ENCODE data around the gene SLC47A2. TPM values are rescaled to one million over a fixed set of nuclear protein-coding genes. Genes with fewer than 3 reads are reported as not detected.

Gene SLC47A2
- polyA plus RNA-seq, 4 donors = 0.48 to 7.0 (median 5.7) TPM

- peak in 2 of 4 donors; percentile 34 to 53 for DNase-seq (ENCODE audit: low read depth in 4 of 4, low spot score in 3 of 4)
These were observed 31.7 kb upstream of the SLC47A2 start, which contains the start of gene ALDH3A1 for GRCh38 chr17:19747829-19748806. ALDH3A1 (minus strand) TSS chr17:19748298; CDS start chr17:19745129, 3,169 bp downstream.

GRCh38 chr17:19747159-19747719 lies 30.9 kb upstream of the SLC47A2 start:
- no peak for DNase-seq (ENCODE audit: low read depth in 4 of 4, low spot score in 3 of 4)

DNA sequence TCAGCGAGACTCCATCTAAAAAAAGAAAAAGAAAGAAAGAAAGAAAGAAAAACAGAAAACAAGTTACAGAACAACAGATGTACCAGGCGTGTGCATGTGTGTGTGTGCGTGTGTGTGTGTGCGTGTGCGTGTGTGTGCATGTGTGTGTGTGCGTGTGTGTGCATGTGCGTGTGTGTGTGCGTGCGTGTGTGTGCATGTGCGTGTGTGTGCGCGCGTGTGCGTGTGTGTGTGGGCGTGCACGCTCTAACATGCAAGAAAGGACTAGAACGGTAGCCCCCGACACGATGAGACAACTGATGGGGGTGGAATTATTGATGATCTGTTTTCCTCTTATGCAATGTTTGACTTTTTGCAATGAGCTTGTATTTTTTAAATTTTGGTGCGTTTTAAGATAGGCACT lies 30.1 kb upstream of the SLC47A2 start:
- DNase-seq (ENCODE audit: low read depth in 4 of 4, low spot score in 3 of 4) = no peak

GRCh38 chr17:19744922-19745757 lies 28.8 kb upstream of the SLC47A2 start:
- peak; percentile 81 to 84 (median 83) for DNase-seq (ENCODE audit: low read depth in 4 of 4, low spot score in 3 of 4)

GRCh38 chr17:19744492-19744891 lies 28.1 kb upstream of the SLC47A2 start:
- DNase-seq (ENCODE audit: low read depth in 4 of 4, low spot score in 3 of 4) = no peak

DNA sequence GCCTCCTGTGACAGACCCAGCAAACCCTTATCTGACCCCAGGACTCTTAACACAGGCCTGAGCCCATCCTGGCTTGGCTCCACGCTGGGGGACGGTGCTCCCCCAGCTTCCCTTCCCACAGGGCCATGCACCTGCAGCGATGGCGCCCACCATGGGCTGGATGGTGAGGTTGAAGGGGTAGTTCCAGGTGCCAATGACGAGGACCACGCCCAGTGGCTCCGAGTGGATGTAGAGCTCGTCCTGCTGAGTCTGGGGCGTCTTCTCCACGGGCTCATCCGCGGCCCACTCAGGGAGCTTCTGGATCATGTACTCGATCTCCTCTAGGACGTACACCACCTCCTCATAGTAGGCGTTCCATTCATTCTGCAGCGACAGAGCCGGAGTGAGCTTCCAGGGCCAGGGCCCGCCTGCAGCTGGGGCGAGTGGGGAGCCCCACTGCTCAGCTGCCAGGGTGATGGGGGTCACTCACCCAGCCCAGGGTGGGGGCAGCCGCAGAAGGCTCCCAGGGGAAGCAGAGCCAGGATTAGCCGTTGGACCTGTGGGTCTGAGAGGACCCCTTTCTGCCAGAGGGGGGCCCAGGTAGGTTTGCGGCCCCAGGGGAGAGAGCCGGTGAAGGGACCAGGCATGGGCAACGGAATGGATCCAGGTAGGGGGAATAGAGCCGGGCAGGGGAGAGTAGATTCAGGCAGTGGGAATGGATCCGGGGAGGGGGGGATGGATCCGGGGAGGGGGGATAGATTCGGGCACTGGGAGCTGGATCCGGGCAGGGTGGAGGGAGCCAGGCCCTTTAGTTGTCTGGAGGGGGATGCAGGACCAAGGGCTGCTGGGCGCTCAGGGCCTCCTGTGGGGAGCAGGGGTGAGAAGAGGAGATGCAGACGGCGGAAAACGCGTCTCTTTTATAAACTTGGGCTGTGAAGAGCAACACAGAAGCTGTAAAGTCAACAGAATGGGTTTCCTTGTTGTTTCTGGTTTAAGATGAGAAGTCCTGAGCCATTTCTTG lies 27.0 kb upstream of the SLC47A2 start:
- no peak for DNase-seq (ENCODE audit: low read depth in 4 of 4, low spot score in 3 of 4)

GRCh38 chr17:19742495-19742894 lies 26.1 kb upstream of the SLC47A2 start:
- DNase-seq (ENCODE audit: low read depth in 4 of 4, low spot score in 3 of 4) = no peak

DNA sequence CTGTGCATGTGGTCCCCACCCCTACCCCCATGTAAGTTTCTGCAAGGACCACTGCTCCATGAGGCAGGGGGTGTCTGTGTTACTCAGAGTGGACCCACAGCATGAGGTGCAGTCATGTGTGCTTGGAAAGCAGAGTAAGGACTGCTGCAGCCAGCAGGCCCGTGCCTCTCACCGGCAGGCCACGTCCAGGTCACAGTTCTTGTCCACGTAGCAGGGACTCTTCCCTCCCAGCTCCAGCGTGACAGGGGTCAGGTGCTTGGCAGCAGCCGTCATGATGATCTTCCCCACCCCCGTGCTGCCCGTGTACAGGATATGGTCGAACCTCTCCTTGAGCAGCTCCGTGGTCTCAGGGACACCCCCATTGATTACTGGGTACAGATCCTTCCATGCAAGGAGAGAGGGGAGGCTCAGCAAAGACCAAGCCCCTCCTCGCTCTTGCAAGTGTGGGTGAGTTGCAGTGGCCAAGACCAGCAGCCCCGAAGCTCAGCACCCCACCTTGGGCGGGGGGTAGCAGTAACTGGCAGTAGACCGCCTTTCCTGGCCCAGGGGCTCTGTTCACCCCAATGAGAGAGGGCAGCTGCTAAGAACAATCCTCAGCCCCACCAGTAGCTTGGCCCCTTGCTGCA lies 25.6 kb upstream of the SLC47A2 start:
- no peak for DNase-seq (ENCODE audit: low read depth in 4 of 4, low spot score in 3 of 4)

DNA sequence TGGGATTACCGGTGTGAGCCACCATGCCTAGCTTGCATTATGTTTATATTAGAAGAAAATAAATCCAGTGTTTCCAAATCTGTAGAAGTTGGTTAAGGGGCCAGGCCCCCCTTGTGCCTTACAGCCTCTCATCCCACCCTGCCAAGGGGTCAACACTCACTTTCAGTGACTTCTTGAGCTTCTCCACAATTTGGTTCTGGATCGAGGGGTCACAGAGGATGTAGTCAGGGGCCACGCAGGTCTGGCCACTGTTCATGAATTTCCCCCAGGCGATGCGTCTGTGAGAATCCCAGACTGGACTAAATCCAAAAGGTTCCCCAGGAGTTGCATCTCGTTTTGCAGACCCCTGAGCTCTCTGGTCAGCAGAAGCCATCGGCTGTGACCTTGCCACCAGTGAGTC lies 24.5 kb upstream of the SLC47A2 start:
- DNase-seq (ENCODE audit: low read depth in 4 of 4, low spot score in 3 of 4) = no peak

GRCh38 chr17:19739241-19740201 lies 23.1 kb upstream of the SLC47A2 start:
- no peak for DNase-seq (ENCODE audit: low read depth in 4 of 4, low spot score in 3 of 4)

GRCh38 chr17:19738757-19739156 lies 22.4 kb upstream of the SLC47A2 start:
- no peak for DNase-seq (ENCODE audit: low read depth in 4 of 4, low spot score in 3 of 4)

- DNase-seq (ENCODE audit: low read depth in 4 of 4, low spot score in 3 of 4) = no peak
These were observed 21.7 kb upstream of the SLC47A2 start for GRCh38 chr17:19738073-19738449.

DNA sequence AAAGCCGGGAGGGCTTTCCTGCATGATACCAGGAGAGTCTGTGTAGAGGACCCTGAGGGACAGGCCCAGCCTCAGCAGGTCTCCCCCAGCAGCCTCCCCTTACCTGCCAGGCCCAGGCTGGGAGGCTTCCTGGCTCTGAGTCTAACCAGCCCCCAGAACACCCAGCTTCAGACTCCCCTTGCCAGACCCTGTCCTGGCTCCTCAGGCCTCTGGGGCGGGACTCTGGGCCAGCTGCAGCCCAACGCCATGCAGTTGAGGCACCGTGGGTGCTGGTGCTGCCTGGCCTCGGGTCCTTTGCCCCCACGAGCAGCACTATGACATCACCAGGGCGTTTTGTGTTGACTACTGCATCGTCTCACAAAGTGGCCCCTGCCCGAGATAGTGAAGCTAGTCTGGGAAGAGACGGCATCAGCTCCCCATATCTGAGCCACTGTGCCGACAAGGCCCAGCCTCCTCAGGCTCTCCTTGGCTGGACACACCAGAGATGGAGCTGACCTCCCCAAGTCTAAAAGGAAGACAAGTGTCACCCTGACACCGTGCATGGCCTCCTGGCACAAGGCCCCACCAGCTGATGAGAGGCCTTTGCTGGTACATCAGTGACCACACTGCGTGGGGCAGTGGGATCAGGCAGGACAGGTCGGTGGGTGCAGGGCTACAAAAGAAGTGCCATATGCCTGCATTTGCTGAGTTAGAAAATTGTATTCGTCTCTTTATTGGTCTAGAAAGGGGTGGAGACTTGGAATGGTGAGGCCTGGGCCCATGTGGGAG lies 21.1 kb upstream of the SLC47A2 start:
- DNase-seq (ENCODE audit: low read depth in 4 of 4, low spot score in 3 of 4) = no peak

GRCh38 chr17:19736071-19736470 lies 19.7 kb upstream of the SLC47A2 start:
- no peak for DNase-seq (ENCODE audit: low read depth in 4 of 4, low spot score in 3 of 4)

DNA sequence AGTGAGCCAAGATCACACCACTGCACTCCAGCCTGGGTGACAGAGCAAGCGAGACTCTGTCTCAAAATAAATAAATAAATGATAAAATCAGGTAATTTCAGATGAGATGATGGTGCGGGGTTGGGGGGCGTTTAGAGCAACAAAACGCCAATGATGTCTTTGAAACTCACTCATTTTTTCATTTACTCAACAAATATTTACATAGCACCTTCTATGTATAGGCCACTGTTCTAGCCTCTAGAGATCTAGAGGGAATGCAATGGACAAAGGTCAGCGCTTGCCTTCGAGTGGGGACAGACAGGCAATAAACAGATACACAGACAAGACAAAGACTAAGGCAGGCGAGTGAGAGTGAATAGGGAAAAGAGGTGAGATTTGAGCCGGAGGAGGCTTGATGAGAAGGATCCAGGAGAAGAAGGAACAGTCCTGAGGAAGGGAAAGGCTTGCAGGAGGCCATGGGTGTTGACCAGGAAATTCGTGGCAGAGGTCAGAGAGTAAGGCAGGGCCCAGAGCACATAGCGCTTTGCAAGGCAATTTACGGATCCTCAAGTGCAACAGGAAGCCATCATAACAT lies 17.7 kb upstream of the SLC47A2 start:
- no peak for DNase-seq (ENCODE audit: low read depth in 4 of 4, low spot score in 3 of 4)

DNA sequence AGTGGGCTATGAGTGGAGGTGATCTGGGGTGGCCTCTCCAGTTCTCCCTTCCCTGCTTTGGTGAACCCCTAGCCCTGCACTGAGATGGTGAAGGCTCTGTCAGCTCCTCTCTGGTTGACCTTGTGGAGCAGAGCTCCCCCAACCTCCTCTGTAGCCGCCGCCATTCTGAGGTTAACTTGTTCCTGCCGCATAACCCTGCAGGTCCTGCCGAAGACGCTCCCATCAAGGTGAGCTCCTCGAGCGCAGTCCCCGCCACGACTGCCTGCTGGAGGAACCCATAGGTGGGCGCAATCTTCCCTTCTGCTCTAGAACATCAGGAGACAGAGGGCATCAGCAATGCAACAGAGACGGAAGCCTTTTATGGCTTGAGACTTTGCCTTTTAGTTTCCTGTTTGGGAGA lies 15.2 kb upstream of the SLC47A2 start:
- DNase-seq (ENCODE audit: low read depth in 4 of 4, low spot score in 3 of 4) = no peak

GRCh38 chr17:19730843-19731242 lies 14.5 kb upstream of the SLC47A2 start:
- no peak for DNase-seq (ENCODE audit: low read depth in 4 of 4, low spot score in 3 of 4)
